ENCODE results near the gene TEAD2.

The TEAD2 gene

GRCh38 chr19:49362048-49362928 is at the start of gene TEAD2:
Gene TEAD2, minus strand, starts transcription at chr19:49362416. Its CDS starts 2,341 bp downstream, at chr19:49360075.
- peak in 1 of 2 donors; percentile 51 for DNase-seq (ENCODE audit: low spot score in 2 of 2)
- ATAC-seq (ENCODE audit: low read depth): no peak

GRCh38 chr19:49411681-49412326 is 49.6 kb upstream of the TEAD2 start:
- ATAC-seq (ENCODE audit: low read depth) (no peak), DNase-seq (ENCODE audit: low spot score in 2 of 2) (no peak)
- Mint-ChIP-seq H3K4me1 (peaks cover 44% of the 10 kb centered on the region), H3K27ac (peak overlapping the region; percentile 56), H3K4me3 (no peak overlapping the region), H3K27me3 (peaks cover 1% of the 10 kb centered on the region), H3K9me3 (peaks cover 1% of the 10 kb centered on the region), H3K36me3 (no peaks in the 10 kb centered on the region)

More at GRCh38 chr19:49362048-49362928, at the start of gene TEAD2:
- no peaks in the 10 kb centered on the region for H3K36me3 Mint-ChIP-seq
- H3K27me3 Mint-ChIP-seq: peaks cover 2% of the 10 kb centered on the region
- H3K4me1 Mint-ChIP-seq: peaks cover 26% of the 10 kb centered on the region
- H3K9me3 Mint-ChIP-seq: no peaks in the 10 kb centered on the region
- H3K4me3 Mint-ChIP-seq: peak within 1 kb of the TSS; percentile 75
- no peak within 1 kb of the TSS for H3K27ac Mint-ChIP-seq

GRCh38 chr19:49409441-49410029 is 47.3 kb upstream of the TEAD2 start:
- peaks cover 1% of the 10 kb centered on the region for H3K9me3 Mint-ChIP-seq
- DNase-seq (ENCODE audit: low spot score in 2 of 2): no peak
- H3K27ac Mint-ChIP-seq: peak overlapping the region; percentile 81
- peaks cover 35% of the 10 kb centered on the region for H3K4me1 Mint-ChIP-seq
- peaks cover 1% of the 10 kb centered on the region for H3K27me3 Mint-ChIP-seq
- no peaks in the 10 kb centered on the region for H3K36me3 Mint-ChIP-seq
- peak; percentile 93 for ATAC-seq (ENCODE audit: low read depth)
- peak overlapping the region; percentile 43 for H3K4me3 Mint-ChIP-seq

GRCh38 chr19:49408816-49409440 is 46.7 kb upstream of the TEAD2 start:
- Mint-ChIP-seq H3K4me1 (peaks cover 36% of the 10 kb centered on the region), H3K4me3 (peak overlapping the region; percentile 43), H3K27ac (peak overlapping the region; percentile 81), H3K9me3 (peaks cover 1% of the 10 kb centered on the region), H3K27me3 (peaks cover 1% of the 10 kb centered on the region), H3K36me3 (no peaks in the 10 kb centered on the region)
- DNase-seq (ENCODE audit: low spot score in 2 of 2) (no peak), ATAC-seq (ENCODE audit: low read depth) (no peak)

- no peaks in the 10 kb centered on the region for H3K27me3 Mint-ChIP-seq
- peaks cover 1% of the 10 kb centered on the region for H3K9me3 Mint-ChIP-seq
- DNase-seq (ENCODE audit: low spot score in 2 of 2): no peak
- H3K4me3 Mint-ChIP-seq: no peak overlapping the region
- H3K27ac Mint-ChIP-seq: no peak overlapping the region
- no peaks in the 10 kb centered on the region for H3K36me3 Mint-ChIP-seq
- peaks cover 47% of the 10 kb centered on the region for H3K4me1 Mint-ChIP-seq
- ATAC-seq (ENCODE audit: low read depth): no peak
Observed at GRCh38 chr19:49407482-49408015, 45.3 kb upstream of the TEAD2 start.

GRCh38 chr19:49407079-49407478 is 44.9 kb upstream of the TEAD2 start:
- no peaks in the 10 kb centered on the region for H3K36me3 Mint-ChIP-seq
- H3K4me1 Mint-ChIP-seq: peaks cover 43% of the 10 kb centered on the region
- no peak overlapping the region for H3K4me3 Mint-ChIP-seq
- no peaks in the 10 kb centered on the region for H3K27me3 Mint-ChIP-seq
- ATAC-seq (ENCODE audit: low read depth) (no peak), DNase-seq (ENCODE audit: low spot score in 2 of 2) (no peak)
- peaks cover 1% of the 10 kb centered on the region for H3K9me3 Mint-ChIP-seq
- H3K27ac Mint-ChIP-seq: no peak overlapping the region

- peaks cover 23% of the 10 kb centered on the region for H3K4me1 Mint-ChIP-seq
- H3K36me3 Mint-ChIP-seq: no peaks in the 10 kb centered on the region
- DNase-seq (ENCODE audit: low spot score in 2 of 2): no peak
- H3K27ac Mint-ChIP-seq: no peak overlapping the region
- ATAC-seq (ENCODE audit: low read depth): peak; percentile 85
- peaks cover under 1% of the 10 kb centered on the region for H3K27me3 Mint-ChIP-seq
- no peaks in the 10 kb centered on the region for H3K9me3 Mint-ChIP-seq
- H3K4me3 Mint-ChIP-seq: peak overlapping the region; percentile 37
Observed at GRCh38 chr19:49403404-49404187, 41.4 kb upstream of the TEAD2 start.

- Mint-ChIP-seq H3K9me3 (no peaks in the 10 kb centered on the region), H3K27me3 (peaks cover 5% of the 10 kb centered on the region), H3K4me1 (peaks cover 16% of the 10 kb centered on the region), H3K4me3 (no peak overlapping the region), H3K27ac (no peak overlapping the region), H3K36me3 (no peaks in the 10 kb centered on the region)
- DNase-seq (ENCODE audit: low spot score in 2 of 2) (no peak), ATAC-seq (ENCODE audit: low read depth) (no peak)
Observed at GRCh38 chr19:49400029-49400428, 37.8 kb upstream of the TEAD2 start.

- Mint-ChIP-seq H3K27me3 (peaks cover 5% of the 10 kb centered on the region), H3K27ac (no peak overlapping the region), H3K9me3 (no peaks in the 10 kb centered on the region), H3K4me3 (no peak overlapping the region), H3K36me3 (no peaks in the 10 kb centered on the region), H3K4me1 (peaks cover 15% of the 10 kb centered on the region)
- ATAC-seq (ENCODE audit: low read depth) (no peak), DNase-seq (ENCODE audit: low spot score in 2 of 2) (no peak)
Observed at GRCh38 chr19:49398931-49399330, 36.7 kb upstream of the TEAD2 start.

GRCh38 chr19:49398001-49398615 is 35.9 kb upstream of the TEAD2 start:
- ATAC-seq (ENCODE audit: low read depth): no peak
- H3K36me3 Mint-ChIP-seq: no peaks in the 10 kb centered on the region
- peaks cover 8% of the 10 kb centered on the region for H3K4me1 Mint-ChIP-seq
- H3K27me3 Mint-ChIP-seq: peaks cover 5% of the 10 kb centered on the region
- DNase-seq (ENCODE audit: low spot score in 2 of 2): no peak
- H3K27ac Mint-ChIP-seq: no peak overlapping the region
- no peak overlapping the region for H3K4me3 Mint-ChIP-seq
- H3K9me3 Mint-ChIP-seq: no peaks in the 10 kb centered on the region

GRCh38 chr19:49396738-49397505 is 34.7 kb upstream of the TEAD2 start:
- Mint-ChIP-seq H3K9me3 (no peaks in the 10 kb centered on the region), H3K4me1 (peaks cover 8% of the 10 kb centered on the region), H3K36me3 (no peaks in the 10 kb centered on the region), H3K4me3 (no peak overlapping the region), H3K27ac (no peak overlapping the region), H3K27me3 (peaks cover 5% of the 10 kb centered on the region)
- no peak for ATAC-seq (ENCODE audit: low read depth)
- no peak for DNase-seq (ENCODE audit: low spot score in 2 of 2)

Data from memory B cell (primary cell).